HUDEP-2 (cell line): ENCODE data around the gene TEX19.

Source experiments
- DNase-seq, 76 experiments: peaks; one replicate each; lab custom pipeline; 2025; ENCODE audit not compliant: unreplicated experiment in 76 of 76; lab: John Stamatoyannopoulos, UW

TEX19 gene

GRCh38 chr17:82358465-82359350 is at the start of gene TEX19:
TEX19 (plus strand) TSS chr17:82359247; CDS start chr17:82362151, 2,904 bp downstream.
- DNase-seq = peak in 14 of 76 experiments; percentile 6 to 33 (median 14)

- no peak for DNase-seq
Observed at GRCh38 chr17:82309656-82310570, 49.1 kb upstream of the TEX19 start.

- no peak for DNase-seq
Observed at GRCh38 chr17:82310877-82311276, 48.2 kb upstream of the TEX19 start.

DNA sequence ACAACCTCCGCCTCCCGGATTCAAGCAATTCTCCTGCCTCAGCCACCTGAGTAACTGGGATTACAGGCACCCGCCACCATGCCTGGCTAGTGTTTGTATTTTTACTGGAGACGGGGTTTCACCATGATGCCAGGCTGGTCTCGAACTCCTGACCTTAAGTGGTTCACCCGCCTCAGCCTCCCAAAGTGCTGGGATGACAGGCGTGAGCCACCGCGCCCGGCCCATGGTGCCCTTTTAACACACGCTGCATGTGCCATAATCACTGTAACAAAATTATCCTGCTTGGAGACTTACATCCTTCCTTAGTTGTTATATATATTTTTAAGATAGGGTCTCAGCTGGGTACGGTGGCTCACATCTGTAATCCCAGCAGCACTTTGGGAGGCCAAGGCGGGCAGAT is 47.1 kb upstream of the TEX19 start:
- DNase-seq = no peak

DNA sequence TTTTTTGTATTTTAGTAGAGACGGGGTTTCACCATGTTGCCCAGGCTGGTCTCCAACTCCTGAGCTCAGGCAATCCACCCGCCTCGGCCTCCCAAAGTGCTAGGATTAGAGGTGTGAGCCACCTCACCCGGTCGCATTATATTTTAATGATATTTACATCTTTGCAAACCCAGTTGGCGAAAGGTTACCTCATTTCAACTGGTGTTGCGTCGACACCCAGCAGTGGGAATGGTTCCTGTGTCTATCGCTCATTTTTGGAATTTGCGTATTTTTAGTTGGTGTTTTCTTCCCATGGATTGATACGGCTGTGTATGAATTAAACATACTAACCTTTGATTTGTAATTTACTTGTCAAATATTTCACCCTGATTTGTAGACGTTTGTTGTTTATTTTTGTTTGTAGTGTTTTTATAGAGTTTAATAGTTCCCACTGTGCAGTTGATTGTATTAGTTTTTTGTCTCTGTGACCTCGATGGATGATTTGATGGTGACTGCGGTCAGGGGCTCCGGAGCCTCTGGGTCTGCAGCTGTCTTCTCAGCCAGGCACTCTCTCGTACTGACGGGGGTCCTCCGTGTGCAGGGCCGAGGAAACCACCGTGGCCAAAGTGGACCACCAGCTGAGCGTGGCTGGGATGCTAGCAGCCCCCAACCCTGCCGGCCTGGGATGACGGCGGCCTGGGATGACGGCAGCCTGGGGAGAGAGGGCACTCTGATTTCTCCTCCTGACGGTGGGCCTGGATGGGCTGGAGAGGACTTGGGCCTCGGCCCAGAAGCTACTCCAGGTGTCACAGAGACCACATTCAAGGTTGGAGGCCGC is 45.6 kb upstream of the TEX19 start:
- DNase-seq = no peak

DNA sequence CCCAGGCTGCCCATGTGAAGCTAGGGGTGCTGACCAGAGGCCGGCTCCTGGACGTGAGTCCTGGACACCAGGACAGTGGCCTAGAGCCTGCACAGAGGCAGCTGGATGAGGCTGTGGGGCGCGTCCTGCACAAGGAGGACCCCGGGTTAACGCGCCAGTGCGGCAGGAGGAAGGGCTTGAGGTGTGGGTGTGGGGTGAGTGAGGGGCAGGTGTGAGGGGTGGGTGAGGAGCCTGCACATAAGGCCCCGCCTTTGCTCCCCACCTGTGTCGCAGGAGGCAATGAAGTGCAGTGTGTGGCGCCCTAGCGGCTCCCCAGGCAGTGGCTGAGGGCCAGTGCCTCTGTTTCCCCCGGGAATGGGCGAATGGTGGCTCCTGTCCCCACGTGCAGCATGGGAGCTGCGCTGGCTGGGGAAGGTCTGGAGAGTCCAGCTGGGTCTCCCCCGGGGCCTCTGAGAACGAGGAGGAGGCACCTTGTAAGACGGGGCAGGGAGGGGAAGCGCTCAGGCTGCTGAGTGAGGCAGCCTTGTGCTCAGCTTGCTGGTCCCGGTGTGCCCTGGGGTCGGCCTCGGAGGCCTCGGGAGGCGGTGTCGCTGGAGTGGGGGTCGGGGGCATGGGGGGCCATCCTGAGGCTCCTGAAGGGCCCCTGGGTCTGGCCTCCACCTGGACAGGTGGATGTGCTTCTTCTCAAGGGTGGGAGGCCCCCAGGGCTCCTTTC is 44.9 kb upstream of the TEX19 start:
- DNase-seq = no peak

DNA sequence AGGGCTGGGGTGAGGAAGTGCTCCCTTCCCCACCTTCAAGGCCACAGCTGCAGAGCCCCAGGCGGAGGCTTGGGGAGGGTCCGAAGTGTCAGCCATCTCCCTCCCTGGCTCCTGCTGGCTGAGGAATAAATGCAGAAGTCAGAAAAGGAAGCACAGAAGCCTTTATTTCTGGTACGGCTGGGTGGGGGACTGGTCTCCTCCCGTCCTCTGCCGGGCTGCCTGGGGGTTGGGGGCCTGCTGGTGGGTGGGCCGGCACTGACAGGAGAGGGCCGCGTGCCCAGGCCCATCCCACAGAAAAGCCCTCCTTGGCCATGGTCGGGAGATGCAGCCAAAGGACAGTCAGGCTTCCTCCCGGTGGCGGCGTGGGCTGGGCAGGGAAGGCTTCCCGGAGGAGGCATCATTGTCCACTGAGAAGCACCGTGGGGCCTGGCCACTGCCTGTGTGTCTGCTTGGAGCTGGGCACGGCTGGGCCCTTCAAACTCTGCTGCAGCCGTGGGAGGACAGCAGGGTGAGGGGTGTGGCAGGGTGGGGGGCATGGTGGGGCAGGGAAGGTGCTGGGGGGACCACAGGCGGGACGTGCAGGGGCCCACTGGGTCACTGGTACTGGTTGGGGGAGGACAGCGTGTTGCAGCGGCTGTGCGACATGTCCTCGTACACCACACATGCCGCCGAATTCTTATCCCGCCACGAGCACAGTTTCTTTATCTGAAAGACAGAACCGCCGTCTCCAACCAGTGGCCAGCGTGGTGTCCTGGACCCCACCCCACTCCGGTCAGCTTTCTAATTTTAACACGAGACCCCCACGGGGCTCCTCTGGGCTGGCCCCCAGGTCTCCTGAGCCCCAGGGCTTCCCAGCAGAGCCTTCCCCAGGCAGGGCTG is 44.1 kb upstream of the TEX19 start:
- DNase-seq = no peak

GRCh38 chr17:82315703-82316358 is 43.2 kb upstream of the TEX19 start:
- no peak for DNase-seq

DNA sequence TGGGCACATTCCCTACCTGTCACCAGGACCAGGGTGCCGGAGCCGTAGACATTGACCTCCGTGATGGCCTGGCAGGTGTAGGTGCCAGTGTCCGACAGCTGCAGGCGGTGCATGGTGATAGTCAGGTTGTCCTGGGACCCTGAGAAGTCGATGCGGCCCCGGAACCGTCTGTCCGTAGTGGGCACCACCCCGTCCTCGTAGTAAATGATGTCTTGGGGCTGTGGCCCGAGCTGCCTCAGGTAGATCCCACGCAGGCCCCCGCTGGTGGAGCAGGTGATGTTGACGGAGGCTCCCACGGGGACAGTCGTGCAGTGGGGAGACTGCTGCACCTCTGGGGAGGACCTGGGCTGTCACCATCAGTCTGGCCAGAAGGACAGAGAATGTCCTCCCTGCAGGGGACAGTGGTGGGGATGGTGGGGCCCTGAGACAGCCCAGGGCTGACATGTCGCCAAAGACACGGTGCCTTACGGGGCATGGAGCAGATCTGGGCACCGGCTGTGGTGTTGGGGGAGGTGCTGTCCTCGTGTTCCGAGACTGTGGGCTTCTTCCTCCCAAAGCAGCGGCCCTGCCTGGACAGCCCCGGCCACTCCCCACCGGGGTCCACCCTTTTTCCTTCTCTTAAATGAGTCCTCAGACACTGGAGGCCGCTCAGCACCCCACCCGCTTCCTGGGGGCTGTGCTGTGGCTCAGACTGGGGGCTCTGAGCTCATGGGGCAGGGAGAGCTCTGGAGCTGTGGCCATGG is 42.2 kb upstream of the TEX19 start:
- no peak for DNase-seq

- DNase-seq = no peak
Observed at GRCh38 chr17:82317394-82318168, 41.5 kb upstream of the TEX19 start, which contains the start of gene CD7. CD7 (minus strand) TSS chr17:82317608; CDS start chr17:82317495, 113 bp downstream.

DNA sequence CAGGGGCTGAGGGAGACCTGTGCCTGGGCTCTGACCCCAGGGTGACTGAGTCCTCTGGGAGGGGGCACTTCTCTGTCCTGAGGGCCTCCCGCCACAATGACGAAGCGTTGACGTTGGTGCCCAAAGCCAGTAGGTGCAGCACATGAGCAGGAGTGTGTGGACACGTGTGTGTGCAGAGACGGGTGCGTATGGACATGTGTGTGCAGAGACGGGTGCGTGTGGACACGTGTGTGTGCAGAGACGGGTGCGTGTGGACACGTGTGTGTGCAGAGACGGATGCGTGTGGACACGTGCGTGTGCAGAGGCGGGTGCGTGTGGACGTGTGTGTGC is 40.9 kb upstream of the TEX19 start:
- DNase-seq = no peak

- DNase-seq = no peak
Observed at GRCh38 chr17:82318772-82319606, 40.1 kb upstream of the TEX19 start.

DNA sequence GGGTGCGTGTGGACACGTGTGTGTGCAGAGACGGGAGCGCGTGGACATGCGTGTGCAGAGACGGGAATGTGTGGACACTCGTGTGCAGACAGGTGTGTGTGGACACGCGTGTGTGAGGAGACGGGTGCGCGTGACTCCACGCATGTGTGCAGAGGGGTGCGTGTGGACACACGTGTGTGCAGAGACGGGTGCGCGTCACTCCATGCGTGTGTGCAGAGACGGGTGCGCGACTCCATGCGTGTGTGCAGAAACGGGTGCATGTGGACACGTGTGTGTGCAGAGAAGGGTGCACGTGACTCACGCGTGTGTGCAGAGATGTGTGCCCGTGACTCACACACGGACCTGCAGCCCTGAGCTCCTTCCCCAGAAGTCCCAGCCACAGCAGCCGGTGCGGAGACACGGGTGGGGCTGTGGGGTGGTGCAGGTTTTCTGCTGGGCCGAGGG is 39.4 kb upstream of the TEX19 start:
- no peak for DNase-seq

DNA sequence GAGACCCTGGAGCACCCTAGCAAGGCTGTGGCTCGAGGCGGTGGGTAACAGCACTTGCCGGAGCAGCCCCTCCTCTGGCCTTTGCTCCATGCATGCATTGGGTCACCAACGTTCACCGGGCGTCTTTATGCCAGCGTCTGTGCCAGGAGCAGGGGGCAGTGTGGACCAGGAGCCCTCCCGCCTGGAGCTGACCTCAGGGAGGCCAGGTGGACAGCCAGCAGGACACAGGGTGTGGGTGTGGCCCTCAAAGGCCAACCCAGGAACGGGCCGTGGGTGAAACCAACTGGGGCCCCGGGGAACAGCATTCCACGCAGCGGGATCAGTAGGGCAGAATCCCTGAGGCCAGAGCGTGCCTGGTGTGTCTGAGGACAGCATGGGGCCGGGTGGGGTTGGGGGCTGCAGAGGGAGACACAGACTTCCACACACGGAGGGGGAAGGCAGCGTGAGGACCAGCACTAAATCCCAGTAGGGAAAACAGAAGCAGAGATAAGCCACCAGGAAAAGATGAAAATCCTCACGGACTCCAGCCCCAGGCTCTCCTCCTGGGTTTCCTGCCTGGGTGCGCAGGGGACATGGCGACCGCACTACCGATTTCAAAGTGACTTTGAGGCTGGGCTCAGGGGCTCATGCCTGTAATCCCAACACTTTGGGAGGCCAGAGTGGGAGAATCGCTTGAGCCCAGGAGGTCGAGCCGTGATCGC is 38.8 kb upstream of the TEX19 start:
- DNase-seq = no peak
